GM12875 (cell line): ENCODE results near the gene TSPAN4.

ENCODE experiments used
- H3K4me3 ChIP-seq: one replicate; pipeline ENCODE4 v1.5.1; 2011; ENCODE audit warnings: low read depth, low read length, control low read depth
- CTCF ChIP-seq: IDR thresholded peaks from 2 replicates; pipeline ENCODE4 v1.5.1; 2011; ENCODE audit warnings: low read depth, mild to moderate bottlenecking, control low read depth, inconsistent platforms, low read length, moderate library complexity, borderline replicate concordance; ENCODE audit not compliant: insufficient read depth

Gene TSPAN4

DNA sequence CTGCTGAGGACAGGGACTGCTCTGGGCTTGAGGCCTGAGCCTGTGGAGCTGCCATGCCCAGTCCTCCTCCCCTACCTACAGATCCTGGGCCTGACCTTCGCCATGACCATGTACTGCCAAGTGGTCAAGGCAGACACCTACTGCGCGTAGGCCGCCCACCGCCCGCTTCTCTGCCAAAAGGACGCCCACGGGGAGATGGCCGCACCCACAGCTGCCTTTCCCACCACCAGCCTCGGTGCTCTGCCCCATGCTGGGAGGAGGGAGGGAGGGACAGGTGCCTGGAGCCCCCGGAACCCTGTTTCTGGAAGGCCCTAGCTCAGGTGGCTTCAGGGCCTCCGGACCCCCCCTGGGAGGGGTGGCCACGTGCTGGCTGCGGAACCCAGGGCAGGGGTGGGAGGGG lies 23.8 kb downstream of the TSPAN4 start:
- no peak overlapping the region for H3K4me3 ChIP-seq

GRCh38 chr11:867856-868358 lies 25.3 kb downstream of the TSPAN4 start:
- no peak for TF ChIP-seq CTCF
- no peak overlapping the region for H3K4me3 ChIP-seq

More for the DNA sequence above, 23.8 kb downstream of the TSPAN4 start:
- no peak for TF ChIP-seq CTCF

DNA sequence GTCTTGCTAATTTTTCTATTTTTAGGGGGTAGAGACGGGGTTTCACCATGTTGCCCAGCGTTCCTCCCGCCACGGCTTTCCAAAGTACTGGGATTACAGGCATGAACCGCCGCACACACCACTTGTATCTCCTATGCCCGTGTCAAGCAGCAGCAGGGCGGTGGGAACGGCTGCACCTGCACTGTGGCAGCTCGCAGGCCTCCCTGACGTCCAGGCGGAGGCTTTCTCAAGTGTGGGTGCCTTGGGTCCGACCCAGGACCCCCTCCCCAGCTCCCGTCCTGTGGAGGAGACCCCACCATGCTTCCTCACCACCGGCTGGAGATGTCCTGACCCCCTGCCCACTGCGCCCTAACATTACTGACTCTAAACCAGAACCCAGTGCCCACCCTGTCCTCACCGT lies 25.7 kb downstream of the TSPAN4 start:
- TF ChIP-seq CTCF = no peak
- no peak overlapping the region for H3K4me3 ChIP-seq

GRCh38 chr11:868802-869201 lies 26.1 kb downstream of the TSPAN4 start:
- H3K4me3 ChIP-seq = no peak overlapping the region
- TF ChIP-seq CTCF = no peak

DNA sequence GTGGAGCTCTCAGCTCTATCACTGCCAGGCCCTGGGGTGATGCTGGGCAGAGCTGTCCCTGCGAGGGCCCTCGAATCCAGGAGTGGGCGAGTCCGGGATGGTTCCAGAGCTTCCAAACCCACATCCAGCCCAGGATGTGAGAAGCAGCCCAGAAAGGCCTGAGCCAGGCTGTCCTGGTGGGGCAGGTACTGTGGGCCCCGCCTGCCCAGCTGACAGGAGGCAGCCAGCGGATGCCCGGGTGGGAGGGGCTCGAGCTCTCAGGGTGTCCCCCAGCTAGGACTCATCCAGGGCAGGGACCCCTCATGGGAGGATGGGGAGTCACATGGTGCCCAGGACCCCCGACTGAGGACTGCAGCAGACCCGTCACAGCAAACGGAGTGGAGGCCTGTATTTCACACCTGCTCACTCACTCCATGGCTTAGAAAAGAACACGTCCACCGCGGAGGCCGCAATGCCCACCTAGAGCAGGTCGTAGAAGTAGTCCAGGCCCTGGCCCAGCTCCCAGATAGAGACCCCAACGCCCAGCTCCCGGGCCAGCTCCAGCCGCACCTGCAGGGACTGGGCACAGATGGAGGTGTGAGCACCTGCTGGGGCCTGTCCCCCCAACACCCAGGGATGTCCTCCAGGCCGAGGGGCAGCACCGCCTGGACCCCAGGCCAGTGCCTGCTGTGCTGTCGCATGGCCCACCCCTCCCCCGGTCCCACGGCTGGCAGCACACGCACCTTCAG lies 26.9 kb downstream of the TSPAN4 start:
- no peak overlapping the region for H3K4me3 ChIP-seq
- TF ChIP-seq CTCF = no peak

GRCh38 chr11:870127-870413 lies 27.4 kb downstream of the TSPAN4 start:
- H3K4me3 ChIP-seq = no peak overlapping the region
- TF ChIP-seq CTCF = no peak

DNA sequence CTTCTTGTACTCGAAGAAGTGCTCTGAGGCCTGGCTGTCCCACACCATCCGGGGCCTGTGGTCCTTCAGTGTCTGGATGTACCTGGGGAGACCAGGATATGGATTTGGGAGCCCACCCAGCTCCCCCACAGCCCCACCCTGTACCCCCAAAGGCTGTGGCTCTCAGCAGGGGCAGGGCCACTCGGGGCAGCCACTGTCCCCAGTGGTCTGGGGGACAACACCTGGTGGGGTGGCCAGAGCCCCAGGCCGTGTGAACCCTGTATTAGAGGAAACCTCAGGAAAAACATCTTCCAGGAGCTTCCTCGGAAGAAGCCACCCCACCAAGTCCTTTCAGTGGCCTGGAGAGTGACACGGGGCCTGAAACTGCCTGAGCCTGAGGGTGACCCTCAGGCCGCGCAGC lies 27.8 kb downstream of the TSPAN4 start:
- no peak for TF ChIP-seq CTCF
- no peak overlapping the region for H3K4me3 ChIP-seq
